Measurements from ENCODE around the gene RUVBL2.
"Not testable (repeated sequence)": the region's sequence is repeated elsewhere in the genome, so short reads cannot be mapped to it uniquely, and the experiment has no call there.

RUVBL2 gene

GRCh38 chr19:49049011-49049410, 55.3 kb downstream of the RUVBL2 start, which contains the start of gene CGB8:
Gene CGB8, minus strand, starts transcription at chr19:49049111. Its CDS starts 372 bp downstream, at chr19:49048739.
- H3K79me1 ChIP-seq (ENCODE audit: low read length); H2BK15ac ChIP-seq (replicated peaks; ENCODE audit: low read depth); H2AK5ac ChIP-seq (ENCODE audit: low read length); H3K27me3 ChIP-seq (ENCODE audit: insufficient read depth, low read length, poor library complexity); H4K5ac ChIP-seq (ENCODE audit: low read length); H3K4me3 ChIP-seq (ENCODE audit: low read length); H3K4me1 ChIP-seq (ENCODE audit: control insufficient read depth, low read depth, low read length); H3K9ac ChIP-seq (ENCODE audit: low read length); H4K8ac ChIP-seq (ENCODE audit: low read depth, low read length); H3K4ac ChIP-seq (ENCODE audit: low read depth, low read length); H3K23ac ChIP-seq (ENCODE audit: low read length); H3K56ac ChIP-seq (ENCODE audit: low read length); H3K27ac ChIP-seq (ENCODE audit: low read depth, low read length); H2BK5ac ChIP-seq (ENCODE audit: low read length); H2BK120ac ChIP-seq (ENCODE audit: low read depth, low read length); DNase-seq; H3K79me2 ChIP-seq (ENCODE audit: control insufficient read depth, insufficient read depth, low read length); H3K36me3 ChIP-seq (ENCODE audit: control insufficient read depth, insufficient read depth, low read length); H3K18ac ChIP-seq (ENCODE audit: low read length); H3K4me2 ChIP-seq (ENCODE audit: low read length): not testable (repeated sequence)
- no CpG with 5 or more reads among the region's 12 CpGs for WGBS (ENCODE audit: extremely low coverage, insufficient coverage, low lambda C conversion rate)

- not testable (repeated sequence) for DNase-seq; H4K8ac ChIP-seq (ENCODE audit: low read depth, low read length); H3K79me2 ChIP-seq (ENCODE audit: control insufficient read depth, insufficient read depth, low read length); H3K18ac ChIP-seq (ENCODE audit: low read length); H3K23ac ChIP-seq (ENCODE audit: low read length); H2BK15ac ChIP-seq (replicated peaks; ENCODE audit: low read depth); H4K5ac ChIP-seq (ENCODE audit: low read length); H3K4ac ChIP-seq (ENCODE audit: low read depth, low read length); H3K4me3 ChIP-seq (ENCODE audit: low read length); H2AK5ac ChIP-seq (ENCODE audit: low read length); H3K9ac ChIP-seq (ENCODE audit: low read length); H3K36me3 ChIP-seq (ENCODE audit: control insufficient read depth, insufficient read depth, low read length); H3K4me1 ChIP-seq (ENCODE audit: control insufficient read depth, low read depth, low read length); H2BK120ac ChIP-seq (ENCODE audit: low read depth, low read length); H3K27me3 ChIP-seq (ENCODE audit: insufficient read depth, low read length, poor library complexity); H3K27ac ChIP-seq (ENCODE audit: low read depth, low read length); H3K4me2 ChIP-seq (ENCODE audit: low read length); H2BK5ac ChIP-seq (ENCODE audit: low read length); H3K79me1 ChIP-seq (ENCODE audit: low read length); H3K56ac ChIP-seq (ENCODE audit: low read length)
- WGBS (ENCODE audit: extremely low coverage, insufficient coverage, low lambda C conversion rate), result no CpG with 5 or more reads among the region's 4 CpGs
Observed at GRCh38 chr19:49049834-49050233, 56.1 kb downstream of the RUVBL2 start.

- not testable (repeated sequence) for H3K79me2 ChIP-seq (ENCODE audit: control insufficient read depth, insufficient read depth, low read length); H3K9ac ChIP-seq (ENCODE audit: low read length); H3K27ac ChIP-seq (ENCODE audit: low read depth, low read length); H4K5ac ChIP-seq (ENCODE audit: low read length); H3K23ac ChIP-seq (ENCODE audit: low read length); H3K4ac ChIP-seq (ENCODE audit: low read depth, low read length); H4K8ac ChIP-seq (ENCODE audit: low read depth, low read length); H3K56ac ChIP-seq (ENCODE audit: low read length); H3K79me1 ChIP-seq (ENCODE audit: low read length); H2AK5ac ChIP-seq (ENCODE audit: low read length); H2BK120ac ChIP-seq (ENCODE audit: low read depth, low read length); H2BK5ac ChIP-seq (ENCODE audit: low read length); H3K4me2 ChIP-seq (ENCODE audit: low read length); H3K4me3 ChIP-seq (ENCODE audit: low read length); H3K4me1 ChIP-seq (ENCODE audit: control insufficient read depth, low read depth, low read length); H3K18ac ChIP-seq (ENCODE audit: low read length); H3K27me3 ChIP-seq (ENCODE audit: insufficient read depth, low read length, poor library complexity); H2BK15ac ChIP-seq (replicated peaks; ENCODE audit: low read depth); H3K36me3 ChIP-seq (ENCODE audit: control insufficient read depth, insufficient read depth, low read length)
- no CpG with 5 or more reads among the region's 24 CpGs for WGBS (ENCODE audit: extremely low coverage, insufficient coverage, low lambda C conversion rate)
- peak; percentile 51 for DNase-seq
Observed at GRCh38 chr19:49050376-49051033, 56.8 kb downstream of the RUVBL2 start.

- H2BK15ac ChIP-seq (replicated peaks; ENCODE audit: low read depth), result no peak overlapping the region
- no CpG with 5 or more reads among the region's 63 CpGs for WGBS (ENCODE audit: extremely low coverage, insufficient coverage, low lambda C conversion rate)
Observed at GRCh38 chr19:49056101-49056901, 62.6 kb downstream of the RUVBL2 start.

GRCh38 chr19:49056902-49057596, 63.4 kb downstream of the RUVBL2 start:
- DNase-seq; H3K18ac ChIP-seq (ENCODE audit: low read length); H2BK5ac ChIP-seq (ENCODE audit: low read length); H3K4me1 ChIP-seq (ENCODE audit: control insufficient read depth, low read depth, low read length); H4K8ac ChIP-seq (ENCODE audit: low read depth, low read length); H3K79me2 ChIP-seq (ENCODE audit: control insufficient read depth, insufficient read depth, low read length); H3K27me3 ChIP-seq (ENCODE audit: insufficient read depth, low read length, poor library complexity); H3K79me1 ChIP-seq (ENCODE audit: low read length); H3K27ac ChIP-seq (ENCODE audit: low read depth, low read length); H3K4ac ChIP-seq (ENCODE audit: low read depth, low read length); H3K4me3 ChIP-seq (ENCODE audit: low read length); H2AK5ac ChIP-seq (ENCODE audit: low read length); H3K36me3 ChIP-seq (ENCODE audit: control insufficient read depth, insufficient read depth, low read length); H2BK120ac ChIP-seq (ENCODE audit: low read depth, low read length); H2BK15ac ChIP-seq (replicated peaks; ENCODE audit: low read depth); H3K23ac ChIP-seq (ENCODE audit: low read length); H4K5ac ChIP-seq (ENCODE audit: low read length): not testable (repeated sequence)
- Histone ChIP-seq H3K9ac (ENCODE audit: low read length) (peak overlapping the region; percentile 65), H3K56ac (ENCODE audit: low read length) (peak overlapping the region; percentile 84), H3K4me2 (ENCODE audit: low read length) (peak overlapping the region; percentile 13)
- no CpG with 5 or more reads among the region's 34 CpGs for WGBS (ENCODE audit: extremely low coverage, insufficient coverage, low lambda C conversion rate)

More at GRCh38 chr19:49056101-49056901, 62.6 kb downstream of the RUVBL2 start:
- peak overlapping the region; percentile 84 for H3K56ac ChIP-seq (ENCODE audit: low read length)
- no peak overlapping the region for H2BK120ac ChIP-seq (ENCODE audit: low read depth, low read length)
- H4K8ac ChIP-seq (ENCODE audit: low read depth, low read length), result no peak overlapping the region
- peak overlapping the region; percentile 84 for H3K4me2 ChIP-seq (ENCODE audit: low read length)
- no peaks in the 10 kb centered on the region for H3K36me3 ChIP-seq (ENCODE audit: control insufficient read depth, insufficient read depth, low read length)
- peak overlapping the region; percentile 65 for H3K9ac ChIP-seq (ENCODE audit: low read length)
- H3K4ac ChIP-seq (ENCODE audit: low read depth, low read length), result no peak overlapping the region
- H4K5ac ChIP-seq (ENCODE audit: low read length), result no peak overlapping the region
- H3K18ac ChIP-seq (ENCODE audit: low read length), result no peak overlapping the region
- no peak overlapping the region for H2AK5ac ChIP-seq (ENCODE audit: low read length)
- H3K79me1 ChIP-seq (ENCODE audit: low read length), result no peaks in the 10 kb centered on the region
- H3K79me2 ChIP-seq (ENCODE audit: control insufficient read depth, insufficient read depth, low read length), result no peaks in the 10 kb centered on the region
- peak; percentile 66 for DNase-seq
- H3K4me3 ChIP-seq (ENCODE audit: low read length), result no peak overlapping the region
- peaks cover 2% of the 10 kb centered on the region for H3K27me3 ChIP-seq (ENCODE audit: insufficient read depth, low read length, poor library complexity)
- H2BK5ac ChIP-seq (ENCODE audit: low read length), result no peak overlapping the region
- H3K23ac ChIP-seq (ENCODE audit: low read length), result no peak overlapping the region
- no peak overlapping the region for H3K27ac ChIP-seq (ENCODE audit: low read depth, low read length)
- H3K4me1 ChIP-seq (ENCODE audit: control insufficient read depth, low read depth, low read length), result no peaks in the 10 kb centered on the region

All from mesendoderm (in vitro differentiated cells).